GM21619 (cell line): Measurements from ENCODE around the gene GABRR2.
A peak's percentile ranks its signal among the peaks of the same experiment; 100 is the strongest.
"Not testable (repeated sequence)": the region's sequence is repeated elsewhere in the genome, so short reads cannot be mapped to it uniquely, and the experiment has no call there.

Experiments used
- ATAC-seq: cut with Tn5 transposase; IDR thresholded peaks from one replicate; pipeline ENCODE4 v1.9.1; 2021; ENCODE audit not compliant: unreplicated experiment

Gene GABRR2

DNA sequence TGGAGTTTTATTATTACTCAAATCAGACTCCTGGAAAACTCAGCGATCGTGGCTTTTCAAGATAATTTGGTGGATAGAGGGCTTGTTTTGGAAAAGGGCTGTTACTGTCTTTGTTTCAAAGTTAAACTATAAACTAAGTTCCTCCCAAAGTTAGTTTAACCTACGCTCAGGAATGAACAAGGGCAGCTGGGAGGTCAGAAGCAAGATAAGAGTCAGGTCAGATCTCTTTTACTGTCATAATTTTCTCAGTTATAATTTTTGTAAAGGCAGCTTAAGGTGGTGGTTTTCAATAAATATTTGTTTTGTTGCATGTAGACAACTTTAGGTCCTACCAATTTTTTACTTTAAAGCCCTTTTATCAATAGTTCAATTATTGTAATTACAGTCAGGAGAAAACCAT, 9.2 kb upstream of the GABRR2 start:
- no peak for ATAC-seq

DNA sequence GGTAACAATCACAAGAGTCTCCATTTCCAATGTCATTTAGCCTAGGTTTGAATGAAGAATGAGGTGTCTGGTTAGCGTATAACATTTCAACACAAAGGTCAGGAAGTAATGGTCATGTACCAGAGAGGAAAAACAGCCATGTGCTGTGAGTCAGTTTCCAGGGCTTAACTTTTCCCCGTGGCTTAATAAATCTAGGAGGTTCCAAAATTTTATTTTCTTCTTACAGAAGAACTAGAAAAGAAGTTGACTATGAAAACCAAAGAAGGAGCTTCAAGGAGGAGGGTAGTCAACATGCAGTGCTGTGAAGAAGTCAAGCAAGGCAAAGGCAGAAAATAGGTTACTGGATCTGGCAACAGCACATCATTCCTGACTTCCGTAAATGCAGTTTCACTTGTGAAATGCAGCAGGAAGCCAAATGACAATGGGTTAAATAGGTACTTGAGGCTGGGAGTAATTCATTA, 8.4 kb upstream of the GABRR2 start:
- no peak for ATAC-seq

DNA sequence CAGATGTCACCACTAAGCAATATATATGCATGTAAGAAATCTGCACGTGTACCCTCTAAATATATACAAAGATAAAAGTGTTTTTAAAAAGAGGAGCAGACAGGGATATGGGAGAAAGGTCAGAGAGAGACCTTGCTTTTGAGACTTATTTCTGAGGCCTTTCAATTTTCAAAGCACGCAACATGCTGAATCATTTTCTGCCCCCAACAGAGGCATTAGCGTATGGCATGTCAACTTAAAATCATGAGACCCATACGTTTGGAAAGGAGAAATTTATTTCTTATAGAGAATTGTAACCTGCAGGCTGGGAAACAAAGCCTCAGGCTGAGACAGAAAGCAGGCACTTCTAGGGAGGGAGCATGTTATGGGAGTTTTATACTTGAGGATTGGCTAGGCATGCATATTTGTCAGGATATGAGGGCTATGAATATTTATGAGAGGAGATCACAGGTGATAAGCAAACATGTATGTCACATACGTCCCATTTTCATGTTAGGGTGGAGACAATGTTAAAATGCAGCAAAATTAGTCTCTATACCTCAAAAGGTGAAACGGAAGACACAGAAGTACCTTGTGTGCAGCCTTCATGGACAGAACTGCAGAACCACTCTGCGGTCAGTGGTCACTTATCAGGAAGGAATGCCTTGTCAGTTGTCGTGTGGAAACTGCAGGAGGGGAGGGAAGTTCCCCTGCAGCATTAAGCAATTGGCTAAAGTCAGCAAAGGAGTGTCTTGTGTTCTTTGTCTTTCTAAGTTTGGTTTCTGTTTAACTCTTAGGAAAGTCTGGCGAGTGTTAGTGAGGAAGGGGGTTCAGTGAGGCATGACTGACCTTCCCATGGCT, 6.3 kb upstream of the GABRR2 start:
- ATAC-seq: peak; percentile 62

DNA sequence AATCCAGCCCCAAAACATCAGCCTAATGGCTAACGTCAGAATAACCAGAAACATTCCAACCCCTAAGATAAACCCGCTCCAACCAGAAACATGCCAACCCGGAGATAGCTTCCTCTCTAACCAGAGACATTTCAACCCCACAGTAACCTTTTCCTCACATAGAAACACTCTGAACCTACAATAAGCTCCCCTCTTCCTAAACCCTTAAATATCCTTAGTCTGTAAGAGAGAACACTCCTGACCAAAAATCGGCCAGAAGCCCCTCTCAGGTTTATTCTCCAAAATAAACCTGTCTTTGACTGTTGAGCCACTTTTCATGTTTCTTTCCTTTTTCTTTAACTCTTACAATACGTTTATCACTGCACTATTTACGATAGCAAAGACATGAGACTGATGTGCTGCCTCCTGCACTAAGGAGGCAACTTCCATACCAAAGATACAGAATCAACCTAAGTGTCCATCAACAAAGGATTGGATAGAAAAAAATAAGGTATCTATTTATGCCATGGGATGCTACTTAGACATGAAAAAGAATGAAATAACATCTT, 5.0 kb upstream of the GABRR2 start:
- no peak for ATAC-seq

DNA sequence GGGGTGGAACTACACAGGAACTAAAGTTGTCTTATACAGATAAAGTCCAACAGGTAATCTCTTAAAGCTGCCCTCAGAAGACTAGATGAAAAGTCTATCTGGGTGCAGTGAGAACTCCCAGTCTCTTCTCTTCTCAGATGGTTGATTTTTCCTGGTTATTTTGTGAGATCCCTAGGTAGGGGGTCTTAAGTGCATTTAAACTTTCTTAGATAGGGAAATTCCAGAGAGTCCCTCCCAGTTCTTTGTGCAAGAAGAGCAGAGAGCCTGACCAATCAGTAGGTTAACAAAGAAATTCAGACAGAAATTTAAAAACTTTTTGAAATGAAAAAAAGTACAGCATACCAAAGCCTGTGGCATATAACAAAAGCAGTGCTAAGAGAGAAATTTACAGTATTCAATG, 2.0 kb upstream of the GABRR2 start:
- no peak for ATAC-seq

DNA sequence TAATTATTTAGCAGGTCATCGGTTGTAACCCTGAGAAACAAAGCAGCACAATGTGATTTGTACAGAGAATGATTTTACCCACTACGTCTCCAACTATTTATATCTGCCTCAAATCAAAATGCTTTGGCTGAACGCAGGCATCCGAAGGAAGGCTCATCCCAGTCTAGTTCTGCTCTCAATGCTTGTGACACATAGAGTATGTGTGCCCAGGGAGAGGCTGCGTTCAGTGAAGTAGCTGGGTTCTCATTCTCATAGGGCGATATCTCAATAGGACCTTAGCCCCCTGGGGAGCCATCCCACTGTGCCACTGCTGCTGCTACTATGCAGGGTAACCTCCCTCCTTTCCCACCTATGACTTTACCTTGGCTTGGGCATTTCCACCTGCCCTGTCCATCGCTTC, 407 bp downstream of the GABRR2 start:
- no peak for ATAC-seq

DNA sequence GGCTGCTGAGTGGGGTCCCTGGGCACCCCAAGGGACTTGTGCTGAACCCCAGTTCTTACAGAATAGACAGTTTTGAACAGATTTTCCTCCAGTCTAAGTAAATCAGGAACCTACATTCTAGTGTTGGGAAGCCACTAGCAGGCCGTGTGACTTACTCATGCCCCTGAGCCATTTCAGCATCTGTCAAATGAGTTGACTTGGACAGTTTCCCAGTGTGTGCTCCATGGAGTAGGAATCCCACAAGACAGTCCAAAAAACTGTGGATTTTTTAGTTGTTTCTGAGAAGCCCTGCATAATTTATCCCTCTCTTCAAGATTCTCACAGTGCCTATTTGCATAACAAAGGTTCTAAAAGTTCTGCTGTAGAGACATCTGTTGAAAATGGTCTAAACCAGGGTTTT, 2.1 kb downstream of the GABRR2 start:
- ATAC-seq: no peak

DNA sequence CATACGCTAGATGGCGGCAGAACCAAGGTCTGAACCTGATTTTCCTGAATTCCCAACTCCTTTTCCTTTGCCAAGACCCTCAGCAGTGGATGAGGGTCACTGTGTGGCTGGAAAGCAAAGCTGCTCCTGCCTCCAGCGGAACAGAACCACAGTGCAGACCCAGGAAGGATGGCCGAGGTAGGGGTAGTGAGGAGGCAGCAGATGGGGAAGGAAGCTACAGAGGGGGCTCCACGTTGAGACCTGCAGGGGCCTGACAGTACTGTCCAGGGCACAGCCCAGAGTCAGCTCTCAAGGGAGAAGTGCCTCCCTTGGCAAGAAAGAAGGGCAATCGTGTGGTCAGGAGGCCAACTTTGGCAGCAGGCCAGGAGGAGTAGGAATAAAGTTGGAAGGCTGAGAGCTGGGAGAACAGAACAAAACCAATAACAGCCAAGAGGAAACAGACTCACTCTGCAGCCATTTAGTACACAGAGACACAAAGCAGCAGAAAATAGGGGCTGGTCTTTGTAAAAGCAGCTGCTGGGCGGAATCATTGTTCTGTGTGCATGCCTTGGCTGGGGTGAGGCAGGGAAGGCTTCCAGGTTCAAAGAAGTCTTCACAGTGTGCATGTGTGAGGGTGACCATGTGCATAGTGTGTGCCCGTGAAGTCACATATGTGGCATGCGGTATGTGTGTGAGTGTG, 3.1 kb downstream of the GABRR2 start:
- no peak for ATAC-seq

DNA sequence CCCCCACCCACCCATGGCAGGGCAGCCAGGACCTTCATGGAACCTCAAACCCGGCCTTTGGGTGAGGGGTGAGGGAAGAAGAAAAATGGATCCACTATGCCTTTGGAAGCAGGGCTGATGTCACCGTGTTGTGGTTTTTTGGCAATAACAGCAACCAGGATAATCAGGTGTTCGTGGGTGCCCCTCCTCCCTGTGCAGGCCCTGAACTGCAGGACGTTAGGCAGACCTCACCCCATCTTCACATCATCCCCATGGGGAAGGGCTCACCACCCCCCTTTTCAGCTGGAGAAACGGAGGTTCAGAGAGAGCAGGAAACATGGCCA, 3.6 kb downstream of the GABRR2 start:
- ATAC-seq: no peak

DNA sequence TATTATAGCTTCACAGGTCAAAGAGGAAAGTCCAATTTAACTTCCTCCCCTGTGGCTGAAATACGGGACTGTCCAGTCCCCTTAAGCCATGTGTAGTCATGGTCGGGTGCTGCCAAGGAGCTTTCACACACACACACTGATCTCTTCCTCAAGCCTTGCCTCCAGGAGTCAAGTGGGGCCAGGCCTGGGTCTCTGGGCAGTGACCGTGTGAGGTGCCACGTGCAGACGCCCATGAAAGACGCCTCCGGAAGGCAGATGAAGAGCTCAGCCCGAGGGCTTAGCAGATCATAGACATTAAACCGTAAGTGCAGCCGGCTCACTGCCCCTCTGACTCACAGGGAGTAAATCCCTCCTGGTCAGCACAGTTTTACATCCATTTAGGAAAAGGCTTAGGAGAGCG, 4.2 kb downstream of the GABRR2 start:
- ATAC-seq: no peak

DNA sequence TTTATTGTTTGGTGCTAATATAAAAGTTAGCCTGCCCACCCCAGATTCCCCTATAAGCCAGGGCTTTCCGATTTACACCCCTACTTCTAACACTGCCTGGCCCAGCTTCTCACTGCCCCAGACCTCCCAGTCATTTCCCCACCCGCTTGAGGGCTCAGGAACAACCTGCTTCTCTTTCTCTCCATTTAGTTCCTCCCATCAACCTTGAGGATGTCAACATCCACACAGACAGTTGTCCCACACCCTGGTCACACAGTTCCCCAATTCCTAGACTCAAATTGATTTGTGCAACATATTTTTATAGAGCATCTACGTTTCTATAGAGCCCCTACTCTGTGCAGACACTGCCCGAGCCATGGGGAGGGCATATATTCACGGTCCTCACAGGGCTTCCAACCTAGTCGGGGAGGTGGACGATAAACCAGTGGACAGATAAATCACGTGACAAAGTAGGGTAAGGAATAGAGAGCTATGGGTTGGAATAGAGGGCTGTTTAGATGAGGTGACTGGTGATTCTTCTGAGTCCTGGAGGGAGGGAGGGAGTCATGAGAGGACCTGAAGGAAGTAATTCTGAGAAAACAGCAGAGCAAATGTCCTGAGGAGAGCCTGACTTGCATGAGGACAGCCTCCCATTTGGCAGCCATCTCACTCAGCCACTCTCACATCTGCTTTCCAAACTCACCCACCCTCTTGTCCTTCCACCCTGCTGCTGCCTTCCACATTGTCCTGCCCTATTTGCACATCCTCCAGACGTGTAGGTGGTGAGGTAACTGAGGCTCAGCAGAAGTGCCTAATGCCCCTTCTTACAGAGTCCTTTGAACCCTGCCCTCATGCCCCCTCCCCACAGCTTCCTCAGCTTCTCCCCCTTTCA, 6.3 kb downstream of the GABRR2 start:
- no peak for ATAC-seq

DNA sequence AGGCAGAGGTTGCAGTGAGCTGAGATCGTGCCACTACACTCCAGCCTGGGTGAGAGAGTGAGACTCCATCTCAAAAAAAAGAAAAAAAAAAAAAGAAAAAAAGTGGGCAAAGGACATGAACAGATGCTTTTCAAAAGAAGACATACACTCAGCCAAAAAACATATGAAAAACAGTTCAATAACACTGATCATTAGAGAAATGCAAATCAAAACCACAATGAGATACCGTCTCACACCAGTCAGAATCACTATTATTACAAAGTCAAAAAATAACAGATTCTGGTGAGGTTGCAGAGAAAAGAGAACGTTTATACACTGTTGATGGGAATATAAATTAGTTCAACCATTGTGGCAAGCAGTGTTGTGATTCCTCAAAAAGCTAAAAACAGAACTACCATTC, 10.6 kb downstream of the GABRR2 start:
- ATAC-seq: not testable (repeated sequence)

DNA sequence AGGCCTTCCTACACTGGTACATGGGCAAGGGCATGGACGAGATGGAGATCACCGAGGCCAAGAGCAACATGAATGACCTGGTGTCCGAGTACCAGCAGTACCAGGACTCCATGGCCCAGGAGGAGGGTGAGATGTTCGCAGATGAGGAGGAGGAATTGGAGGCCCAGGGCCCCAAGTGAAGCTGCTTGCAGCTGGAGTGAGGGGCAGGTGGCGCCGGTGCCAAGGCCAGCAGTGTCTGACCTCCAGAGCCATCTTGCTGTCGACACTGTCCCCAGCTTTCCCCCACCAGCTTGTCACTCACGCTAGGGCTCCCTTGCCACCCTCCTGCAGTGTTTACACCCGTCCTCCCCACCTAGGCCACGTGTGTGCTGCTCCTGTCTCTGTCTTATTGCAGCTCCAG, 12.2 kb downstream of the GABRR2 start:
- ATAC-seq: no peak

DNA sequence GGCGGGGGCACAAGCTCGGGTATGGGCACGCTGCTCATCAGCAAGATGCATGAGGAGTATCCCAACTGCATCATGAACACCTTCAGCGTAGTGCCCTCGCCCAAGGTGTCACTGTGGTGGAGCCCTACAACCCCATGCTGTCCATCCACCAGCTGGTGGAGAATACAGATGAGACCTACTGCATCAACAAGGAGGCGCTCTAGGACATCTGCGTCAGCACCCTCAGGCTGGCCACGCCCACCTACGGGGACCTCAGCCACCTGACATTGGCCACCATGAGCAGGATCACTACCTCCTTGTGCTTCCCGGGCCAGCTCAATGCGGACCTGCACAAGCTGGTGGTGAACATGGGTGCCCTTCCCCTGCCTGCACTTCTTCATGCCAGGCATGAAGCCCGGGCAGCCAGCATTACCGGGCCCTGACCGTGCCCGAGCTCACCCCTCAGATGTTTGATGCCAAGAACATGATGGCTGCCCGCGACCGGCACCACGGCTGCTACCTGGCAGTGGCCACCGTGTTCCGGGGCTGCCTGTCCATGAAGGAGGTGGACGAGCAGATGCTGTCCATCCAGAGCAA, 12.8 kb downstream of the GABRR2 start:
- ATAC-seq: no peak

DNA sequence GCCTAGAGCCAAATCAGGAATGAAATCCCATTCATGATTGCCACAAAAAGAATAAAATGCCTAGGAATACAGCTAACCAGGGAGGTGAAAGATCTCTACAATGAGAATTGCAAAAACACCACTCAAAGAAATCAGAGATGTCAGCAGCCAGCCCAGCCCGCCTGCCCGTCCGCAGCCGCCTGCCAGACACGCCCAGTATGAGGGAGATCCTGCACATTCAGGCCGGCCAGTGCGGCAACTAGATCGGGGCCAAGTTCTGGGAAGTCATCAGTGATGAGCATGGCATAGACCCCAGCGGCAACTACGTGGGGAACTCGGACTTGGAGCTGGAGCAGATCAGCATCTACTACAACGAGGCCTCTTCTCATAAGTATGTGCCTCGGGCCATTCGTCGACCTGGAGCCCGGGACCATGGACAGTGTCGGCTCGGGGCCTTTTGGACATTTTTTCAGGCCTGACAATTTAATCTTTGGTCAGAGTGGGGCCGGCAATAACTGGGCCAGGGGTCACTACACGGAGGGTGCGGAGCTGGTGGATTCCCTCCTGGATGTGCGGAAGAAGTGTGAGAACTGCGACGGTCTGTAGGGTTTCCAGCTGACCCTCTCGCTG, 13.4 kb downstream of the GABRR2 start:
- ATAC-seq: no peak

DNA sequence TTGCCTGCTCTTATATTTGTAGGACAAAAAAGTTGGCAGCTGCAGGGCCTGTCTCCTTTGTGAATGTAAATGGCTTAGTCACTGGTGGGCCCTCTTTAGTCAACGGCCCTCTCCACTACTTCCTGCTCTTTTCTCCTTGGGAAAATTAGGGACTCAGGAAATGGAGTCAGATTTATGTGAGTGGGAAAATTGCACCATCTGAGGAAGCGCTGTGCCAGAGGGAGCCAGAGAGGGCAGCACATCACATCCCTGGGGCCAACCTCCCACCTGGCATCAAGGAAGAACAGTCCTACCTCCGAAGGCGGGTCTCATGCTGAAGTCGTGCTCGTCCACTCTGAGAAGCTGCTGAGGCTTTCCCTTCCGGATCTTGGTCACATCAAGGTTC, 15.6 kb downstream of the GABRR2 start:
- ATAC-seq: no peak

DNA sequence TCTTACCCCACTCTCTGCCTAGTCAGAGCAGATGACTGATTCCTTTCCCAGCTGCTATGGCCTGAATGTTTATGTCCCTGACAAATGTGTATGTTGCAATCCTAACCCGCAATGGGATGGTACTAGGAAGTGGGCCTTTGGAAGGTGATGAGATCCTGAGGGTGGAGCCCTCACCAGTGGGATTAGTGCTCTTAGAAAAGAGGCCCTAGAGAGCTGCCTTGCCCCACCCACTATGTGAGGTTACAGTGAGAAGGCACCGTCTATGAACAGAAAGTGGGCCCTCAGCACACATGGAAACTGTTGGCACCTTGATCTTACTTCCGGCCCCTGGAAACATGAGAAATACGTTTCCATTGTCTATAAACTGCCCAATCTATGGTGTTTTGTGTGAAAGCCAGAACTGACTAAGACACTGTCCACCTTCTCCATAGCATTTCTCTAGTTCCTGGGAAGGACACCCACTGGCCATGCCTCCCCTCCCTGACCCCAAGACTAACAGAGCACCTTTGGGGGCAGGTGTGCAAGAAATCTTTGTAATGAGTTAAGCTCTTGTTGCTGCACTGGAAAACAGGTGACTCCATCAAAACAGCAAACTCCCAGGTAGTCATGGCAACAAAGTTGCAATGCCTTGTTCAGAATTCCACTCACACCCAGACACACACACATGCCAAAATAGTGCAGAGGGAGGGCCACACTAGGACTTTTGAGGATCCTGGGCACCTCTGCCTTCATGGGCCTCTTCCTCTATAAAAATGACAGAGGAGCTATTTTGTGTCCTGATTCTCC, 16.2 kb downstream of the GABRR2 start:
- ATAC-seq: peak; percentile 31

DNA sequence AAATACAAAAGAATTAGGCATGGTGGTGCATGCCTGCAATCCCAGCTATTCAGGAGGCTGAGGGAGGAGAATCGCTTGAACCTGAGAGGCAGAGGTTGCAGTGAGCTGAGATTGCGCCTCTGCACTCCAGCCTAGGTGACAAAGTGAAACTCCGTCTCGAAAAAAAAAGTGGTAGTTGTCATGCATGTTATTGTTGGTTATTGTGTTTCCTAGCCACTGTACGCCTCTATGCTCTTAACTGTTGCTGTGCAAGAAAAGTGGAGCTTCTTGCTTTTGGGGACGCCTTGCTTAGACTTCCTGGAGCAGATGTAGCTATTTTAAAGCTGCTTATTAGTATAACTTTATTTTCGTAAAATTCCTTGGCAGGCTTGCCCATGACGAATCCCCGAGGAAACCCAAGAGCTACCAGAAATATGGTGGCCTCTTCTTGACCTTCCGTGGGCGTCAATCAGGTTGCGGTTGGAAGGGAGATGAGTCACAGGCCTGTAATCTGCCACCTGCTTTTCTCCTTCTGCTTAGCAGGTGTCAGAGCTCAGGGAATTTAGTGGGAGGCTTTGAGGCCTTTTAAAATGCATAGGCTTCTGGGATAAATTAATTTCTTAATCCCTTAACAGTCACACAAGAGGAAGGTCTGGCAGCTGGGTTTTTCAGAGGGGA, 17.3 kb downstream of the GABRR2 start:
- peak; percentile 89 for ATAC-seq

DNA sequence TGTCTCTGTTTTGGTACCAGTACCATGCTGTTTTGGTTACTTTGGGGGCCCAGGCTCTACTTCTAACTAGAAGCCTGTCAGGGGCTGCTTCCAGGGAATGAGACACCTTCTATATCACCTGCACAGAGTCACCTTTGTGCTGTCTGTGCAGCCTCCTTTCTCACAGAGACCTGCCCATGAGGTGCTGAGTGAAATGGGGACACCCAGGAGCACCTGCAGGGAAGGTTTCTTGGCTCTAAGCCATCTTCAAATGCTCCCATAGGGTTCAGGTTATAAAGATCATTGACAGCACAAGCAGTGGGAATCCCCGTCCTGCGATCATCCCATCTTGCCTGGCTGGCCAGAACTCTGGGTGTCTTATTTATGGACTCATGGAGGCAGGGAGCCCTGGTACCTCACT, 19.1 kb downstream of the GABRR2 start:
- no peak for ATAC-seq
